ENCODE data around the gene MICAL3.

MICAL3 gene

GRCh38 chr22:17970201-17970708 lies 54.1 kb downstream of the MICAL3 start:
- peak; percentile 97 for DNase-seq

GRCh38 chr22:17969701-17970113 lies 54.7 kb downstream of the MICAL3 start:
- peak; percentile 59 for DNase-seq

DNA sequence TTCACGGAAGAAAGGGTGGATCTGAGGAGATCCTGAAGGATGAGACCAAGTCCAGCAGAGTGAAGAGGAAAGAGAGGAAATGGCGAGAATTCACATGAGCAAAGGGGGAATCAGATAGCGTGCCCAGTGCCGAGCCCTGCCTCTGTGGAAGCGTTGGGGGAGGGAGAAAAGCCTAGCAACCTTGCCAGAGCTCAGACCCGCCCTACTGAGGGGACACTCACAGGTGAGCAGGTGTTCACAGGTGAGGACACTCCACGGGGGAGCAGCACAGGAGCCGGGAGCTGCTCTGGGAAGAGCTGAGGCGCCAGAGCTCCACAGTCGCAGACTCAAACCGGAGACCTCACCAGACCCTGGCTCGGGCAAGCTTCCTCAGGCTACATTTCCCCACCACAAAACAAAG lies 56.2 kb downstream of the MICAL3 start:
- DNase-seq, result peak; percentile 10

GRCh38 chr22:17966403-17966717 lies 58.0 kb downstream of the MICAL3 start:
- no peak for DNase-seq

DNA sequence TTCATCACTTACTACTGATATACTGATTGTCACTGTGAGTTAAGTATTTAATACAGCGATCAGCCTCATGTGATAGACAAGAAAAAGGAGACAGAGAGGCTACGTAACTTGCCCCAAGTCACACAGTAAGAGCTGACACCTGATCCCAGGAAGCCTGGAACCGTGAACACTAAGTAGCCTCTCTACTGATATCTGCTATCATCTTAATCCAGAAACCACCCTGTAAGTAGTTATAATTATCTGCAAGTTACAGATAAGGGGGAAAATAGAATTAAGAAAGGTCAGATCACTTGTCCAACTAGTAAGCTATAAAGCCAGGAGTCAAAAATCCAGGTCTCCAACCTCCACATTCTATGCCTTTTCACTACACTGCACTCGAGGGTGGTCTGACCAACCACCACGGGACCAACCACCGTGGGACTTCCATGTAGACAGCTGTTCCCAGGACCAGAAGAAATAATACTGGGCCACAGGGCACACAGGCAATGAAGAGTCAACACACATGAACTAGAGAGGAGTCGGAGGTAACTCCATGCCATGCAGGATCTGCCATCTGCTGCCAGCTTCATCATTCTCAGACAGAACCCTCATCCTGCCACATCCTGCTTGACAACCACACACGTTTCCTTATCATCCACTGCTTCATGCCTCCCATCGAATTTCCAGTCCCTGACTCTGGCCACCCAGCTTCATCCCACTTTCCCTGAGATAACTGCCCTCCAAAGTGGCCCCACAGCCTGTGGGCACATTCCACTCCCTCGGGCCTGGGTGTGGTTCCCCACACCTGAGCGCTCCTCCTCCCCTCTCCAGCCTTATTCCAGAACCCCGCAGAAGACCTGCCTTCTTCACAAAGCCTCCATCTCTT lies 58.6 kb downstream of the MICAL3 start:
- peak; percentile 38 for DNase-seq

- DNase-seq, result no peak
Measured at GRCh38 chr22:17964643-17965042, 59.7 kb downstream of the MICAL3 start.

DNA sequence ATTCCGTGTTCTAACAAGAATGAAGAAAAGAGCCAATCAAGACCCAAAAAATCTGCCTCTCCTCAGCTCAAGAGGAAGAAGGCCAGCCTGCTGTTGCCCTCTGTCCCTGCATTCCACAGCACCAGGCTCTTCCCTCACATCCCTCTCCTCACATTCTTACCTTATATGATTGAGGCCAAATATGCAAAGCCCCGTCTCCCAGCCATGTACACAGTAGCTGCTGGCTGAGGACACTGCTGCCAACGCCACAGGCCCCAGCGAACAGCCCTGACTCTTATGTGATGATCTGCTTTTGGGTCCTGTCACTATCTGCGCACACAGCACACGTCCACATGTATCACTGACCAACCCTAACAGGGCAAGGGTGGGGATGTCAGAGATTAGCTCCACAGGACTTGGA lies 60.2 kb downstream of the MICAL3 start:
- no peak for DNase-seq

DNA sequence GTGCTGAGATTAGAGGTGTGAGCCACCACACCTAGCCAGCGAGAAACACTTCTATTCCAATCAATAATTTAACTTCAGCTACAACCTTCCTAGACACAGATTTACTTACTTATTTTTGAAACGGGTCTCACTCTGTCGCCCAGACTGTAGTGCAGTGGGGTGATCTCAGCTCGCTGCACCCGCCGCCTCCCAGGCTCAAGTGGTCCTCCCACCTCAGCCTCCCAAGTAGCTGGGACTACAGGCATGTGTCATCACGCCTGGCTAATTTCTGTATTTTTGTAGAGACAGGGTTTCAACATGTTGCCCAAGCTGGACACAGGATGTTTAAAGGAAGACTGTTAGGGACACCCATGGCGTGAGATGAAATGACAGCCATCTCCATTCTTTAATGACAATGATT lies 61.3 kb downstream of the MICAL3 start:
- no peak for DNase-seq

DNA sequence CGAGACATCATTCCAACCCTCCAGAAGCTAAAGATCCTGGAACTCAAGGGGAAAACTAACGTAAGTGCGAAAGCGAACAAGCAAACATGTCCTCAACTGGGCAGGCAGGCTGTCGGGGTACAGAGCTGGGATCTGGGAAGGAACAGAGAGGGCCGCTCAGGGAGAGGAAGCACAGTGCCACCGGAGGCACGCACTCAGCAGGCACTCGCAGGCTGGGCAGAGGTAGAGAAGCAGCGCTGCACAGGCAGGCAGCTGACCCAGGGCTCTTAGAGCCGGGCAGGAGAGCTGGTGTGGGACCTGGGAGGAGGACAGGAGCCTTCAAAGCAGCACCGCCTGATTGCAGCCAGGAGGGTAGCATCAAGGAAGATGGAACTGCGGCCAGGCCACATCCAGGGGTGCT lies 62.2 kb downstream of the MICAL3 start:
- DNase-seq, result no peak

DNA sequence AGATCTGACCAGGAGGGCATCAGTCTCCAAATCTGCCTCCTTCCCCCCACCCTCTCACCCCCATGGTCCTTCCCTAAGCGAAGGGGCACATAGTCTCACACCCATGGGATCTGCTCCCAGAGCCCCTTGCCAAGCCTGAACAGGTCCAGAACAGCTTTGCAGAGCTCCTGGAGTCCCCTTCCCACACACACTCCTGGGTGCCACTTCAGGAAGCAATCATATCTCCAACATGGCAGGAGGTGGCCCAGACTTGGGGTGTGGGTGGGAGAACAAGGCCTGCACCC lies 63.0 kb downstream of the MICAL3 start:
- DNase-seq, result no peak

DNA sequence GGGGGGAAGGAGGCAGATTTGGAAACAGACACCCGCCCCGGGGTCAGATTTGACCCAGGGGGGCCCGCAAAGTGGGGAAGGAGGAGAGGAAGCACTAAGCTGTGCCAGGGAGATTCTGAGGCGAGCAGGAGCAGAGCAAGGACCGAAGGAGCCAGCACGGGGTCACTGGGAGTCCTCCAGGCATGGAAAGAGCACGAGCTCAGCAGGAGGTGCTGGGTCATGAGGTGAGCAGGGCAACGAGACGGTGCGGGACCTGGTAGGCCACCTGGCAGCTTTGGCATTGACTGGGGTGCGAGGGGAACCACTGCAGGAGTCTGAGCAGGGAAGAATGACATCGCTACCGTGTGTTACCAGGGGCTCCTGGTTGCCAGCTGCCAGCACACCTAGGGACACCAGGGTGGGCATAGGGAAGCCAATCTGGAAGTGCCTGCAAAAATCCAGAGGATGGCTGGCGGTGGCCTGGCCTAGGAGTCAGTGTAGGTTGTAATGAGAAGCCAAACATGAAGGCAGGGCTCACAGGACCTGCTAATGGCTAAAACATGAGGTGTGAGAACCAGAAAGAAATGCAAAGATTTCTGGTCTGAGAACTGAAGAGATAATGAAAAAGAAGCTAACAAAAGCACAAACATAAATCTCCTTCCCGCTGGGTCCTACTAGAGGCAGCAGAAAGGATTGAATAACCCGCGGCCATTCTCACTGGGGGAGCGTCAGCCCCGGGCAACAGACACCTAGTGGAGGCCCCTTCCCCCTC lies 63.5 kb downstream of the MICAL3 start:
- DNase-seq, result peak; percentile 53

GRCh38 chr22:17960011-17960410 lies 64.3 kb downstream of the MICAL3 start:
- no peak for DNase-seq

DNA sequence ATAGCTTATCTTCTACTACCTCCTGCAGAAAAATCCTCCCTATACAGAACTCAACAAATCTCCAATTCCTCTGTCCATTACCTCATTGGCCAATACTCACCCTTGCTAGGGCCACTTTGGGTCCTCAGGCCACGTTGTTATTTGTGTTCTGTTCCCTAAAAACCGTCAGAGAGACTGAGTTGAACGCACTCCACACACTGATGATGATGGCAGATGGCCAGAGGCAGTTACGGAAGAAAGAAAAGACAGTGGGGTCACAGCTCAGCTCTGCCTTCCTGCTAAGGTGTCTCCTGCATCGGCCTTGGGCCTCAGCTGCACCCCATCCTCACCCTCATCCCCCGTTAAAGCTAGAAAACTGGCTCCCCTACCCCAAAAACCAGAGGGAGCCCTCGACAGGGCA lies 66.2 kb downstream of the MICAL3 start:
- DNase-seq, result no peak

DNA sequence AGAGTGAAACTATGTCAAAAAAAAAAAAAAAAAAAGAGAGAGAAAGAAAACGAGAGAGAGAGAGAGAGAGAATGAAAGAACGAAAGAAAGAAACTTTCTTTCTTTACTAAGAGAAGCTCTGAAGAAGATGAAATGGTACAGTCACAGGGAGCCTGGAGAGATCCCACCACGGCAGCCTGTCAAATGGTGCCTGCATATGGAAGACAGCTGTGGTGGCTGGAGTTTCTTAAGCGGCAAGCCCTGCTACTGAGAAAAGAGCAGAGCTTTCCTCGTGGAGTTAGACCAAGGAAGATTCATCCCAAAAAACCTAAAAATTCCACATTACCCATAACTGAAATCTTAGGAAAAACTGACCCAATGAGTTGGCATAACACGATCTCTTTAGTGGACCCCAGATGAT lies 66.7 kb downstream of the MICAL3 start:
- DNase-seq, result no peak

GRCh38 chr22:17957204-17957603 lies 67.2 kb downstream of the MICAL3 start:
- no peak for DNase-seq

- no peak for DNase-seq
Measured at GRCh38 chr22:17956630-17957029, 67.7 kb downstream of the MICAL3 start.

- DNase-seq, result no peak
Measured at GRCh38 chr22:17955590-17956379, 68.6 kb downstream of the MICAL3 start.

DNA sequence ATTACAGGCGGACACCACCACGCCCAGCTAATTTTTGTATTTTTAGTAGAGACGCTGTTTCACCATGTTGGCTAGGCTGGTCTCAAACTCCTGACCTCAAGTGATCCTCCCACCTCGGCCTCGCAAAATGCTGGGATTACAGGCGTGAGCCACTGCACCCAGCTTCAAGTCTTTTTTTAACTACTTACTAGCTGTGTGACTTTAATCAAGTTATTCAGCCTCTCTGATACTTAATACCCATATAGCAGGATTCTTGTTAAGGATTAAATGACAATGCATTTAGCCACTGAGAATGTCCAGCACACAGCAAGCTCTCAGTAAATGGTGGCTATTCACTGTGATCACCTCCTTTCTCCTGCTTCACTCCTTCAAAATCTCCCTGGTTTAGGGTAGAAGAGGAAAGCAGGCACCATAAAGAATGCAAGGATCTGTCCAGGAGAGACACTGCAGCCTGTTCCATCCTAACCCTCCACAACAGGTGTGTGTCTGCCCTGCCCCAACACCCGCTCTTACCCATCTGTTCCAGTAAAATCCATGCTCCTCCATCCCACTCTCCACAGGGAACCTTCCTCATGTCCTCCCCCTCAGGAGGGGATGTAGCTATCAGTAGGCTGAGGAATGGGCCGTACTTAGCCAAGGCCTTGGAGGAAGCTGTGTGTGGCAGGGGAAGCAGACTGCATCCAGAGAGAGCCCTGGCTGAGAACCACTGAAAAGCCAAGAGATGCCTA lies 69.3 kb downstream of the MICAL3 start:
- DNase-seq, result peak; percentile 58

- no peak for DNase-seq
Measured at GRCh38 chr22:17954200-17954859, 70.0 kb downstream of the MICAL3 start.

GRCh38 chr22:17953147-17953546 lies 71.2 kb downstream of the MICAL3 start:
- DNase-seq, result no peak

- no peak for DNase-seq
Measured at GRCh38 chr22:17952273-17952801, 72.0 kb downstream of the MICAL3 start.

DNA sequence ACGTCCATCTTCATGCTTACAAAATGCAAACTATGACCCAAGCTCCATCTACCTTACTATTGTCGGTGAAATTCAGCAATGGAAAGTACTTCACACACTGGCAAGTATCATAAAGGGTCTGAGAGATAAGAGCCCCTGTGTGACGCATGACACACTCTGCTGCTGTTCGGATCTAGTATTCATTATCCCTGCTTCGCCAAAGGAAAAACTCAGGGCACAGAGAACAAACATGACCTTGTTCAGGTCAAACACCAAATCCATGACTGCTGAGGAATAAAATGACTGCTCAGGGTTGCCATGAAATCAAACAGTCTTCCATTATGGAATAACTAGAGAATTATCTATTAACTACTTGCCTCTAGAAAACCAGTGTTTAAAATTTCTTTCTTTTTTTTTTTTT lies 73.0 kb downstream of the MICAL3 start:
- DNase-seq, result no peak
